Middle frontal gyrus (tissue), 1 donor: ENCODE data around the gene ITSN1.
"Not testable (repeated sequence)": the region's sequence is repeated elsewhere in the genome, so short reads cannot be mapped to it uniquely, and the experiment has no call there.

Experiments
- DNase-seq: peaks from one replicate; pipeline ENCODE4 v3.0.0-alpha.2; 2015; ENCODE audit warnings: low spot score; ENCODE audit errors: extremely low spot score

The ITSN1 gene

GRCh38 chr21:33859373-33860102 lies 217.2 kb downstream of the ITSN1 start:
- DNase-seq = no peak

GRCh38 chr21:33860332-33860879 lies 218.1 kb downstream of the ITSN1 start:
- DNase-seq = no peak

DNA sequence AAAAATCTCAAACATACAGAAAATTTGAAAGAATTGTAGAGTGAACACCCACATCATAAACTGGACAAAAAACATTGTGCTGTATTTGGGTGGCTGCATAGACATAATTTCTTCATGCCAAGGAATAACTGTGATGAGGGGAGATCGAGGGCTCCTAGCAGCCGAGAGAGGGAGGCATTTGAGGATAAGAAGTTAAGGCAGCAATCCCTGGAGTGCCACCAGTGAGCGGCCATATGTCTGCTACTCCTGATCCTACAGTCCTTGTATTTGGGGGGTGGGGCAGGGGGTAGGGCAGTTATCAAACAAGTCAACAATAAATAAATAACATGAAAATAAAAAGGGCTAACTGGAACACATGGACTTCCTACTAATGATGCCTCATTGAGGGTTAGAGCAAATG lies 218.8 kb downstream of the ITSN1 start:
- DNase-seq = no peak

DNA sequence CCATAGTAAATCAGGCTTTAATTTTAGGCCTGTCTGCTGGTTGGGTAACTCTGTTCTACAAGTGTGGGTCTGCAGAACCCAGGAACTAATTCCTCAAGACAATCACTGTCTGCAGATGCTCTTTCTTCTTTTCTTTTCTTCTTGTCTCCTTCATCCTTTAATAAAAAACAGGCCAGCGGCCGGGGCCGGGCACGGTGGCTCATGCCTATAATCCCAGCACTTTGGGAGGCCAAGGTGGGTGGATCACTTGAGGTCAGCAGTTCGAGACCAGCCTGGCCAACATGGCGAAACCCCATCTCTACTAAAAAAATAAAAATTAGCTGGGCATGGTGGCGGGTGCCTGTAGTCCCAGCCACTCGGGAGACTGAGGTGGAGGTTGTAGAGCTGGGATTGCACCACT lies 220.9 kb downstream of the ITSN1 start:
- DNase-seq = not testable (repeated sequence)

- DNase-seq = no peak
Observed at GRCh38 chr21:33864150-33864549, 221.8 kb downstream of the ITSN1 start.

- no peak for DNase-seq
Observed at GRCh38 chr21:33865176-33865575, 222.9 kb downstream of the ITSN1 start.

DNA sequence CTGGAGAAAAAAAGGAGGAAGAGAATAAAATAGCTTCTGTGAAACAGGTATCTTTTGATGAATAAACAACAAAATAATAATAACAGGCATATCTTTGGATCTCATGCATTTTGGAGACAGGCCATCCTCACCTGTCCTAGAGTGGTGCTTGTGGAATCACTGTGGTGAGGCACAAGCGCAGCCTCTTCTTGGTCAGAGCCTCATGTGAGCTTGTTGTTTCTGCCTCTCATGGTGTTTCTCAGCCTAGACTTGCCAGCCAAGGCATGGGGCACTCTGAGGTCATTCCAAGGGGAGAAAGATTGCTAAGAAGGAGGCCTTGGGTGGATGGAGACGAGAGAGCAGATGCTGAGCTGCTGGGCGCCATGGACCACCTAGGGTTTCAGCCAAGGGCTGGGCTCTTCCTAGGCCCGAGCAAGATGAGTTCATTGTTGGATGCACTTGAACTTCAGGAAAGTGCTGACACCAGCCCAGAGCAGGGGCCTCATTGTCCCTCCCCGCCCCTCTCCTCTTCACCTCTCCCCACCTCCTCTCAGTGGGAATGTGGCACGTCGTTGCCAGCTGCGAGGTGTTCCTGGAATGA lies 223.8 kb downstream of the ITSN1 start:
- no peak for DNase-seq

DNA sequence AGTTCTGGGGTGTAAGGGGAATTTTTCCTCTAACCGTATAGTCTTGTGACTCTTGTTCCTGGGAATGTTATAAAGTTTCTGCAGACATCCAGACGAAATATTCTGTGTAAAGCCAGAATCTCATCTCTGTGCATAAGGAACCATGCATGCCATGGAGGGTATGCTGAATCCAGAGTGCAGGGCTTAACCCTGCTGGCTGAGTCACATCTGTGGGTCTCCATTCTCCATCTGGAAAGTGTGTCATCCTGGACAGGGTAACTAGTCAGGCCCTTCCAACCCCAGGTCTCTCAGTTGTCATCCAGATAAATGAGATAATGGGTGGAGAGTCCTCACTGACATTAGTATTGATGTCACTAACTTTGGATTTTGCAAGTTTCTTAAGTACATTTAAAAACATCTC lies 224.5 kb downstream of the ITSN1 start:
- DNase-seq = no peak

GRCh38 chr21:33867868-33868267 lies 225.6 kb downstream of the ITSN1 start:
- not testable (repeated sequence) for DNase-seq

GRCh38 chr21:33869873-33870272 lies 227.6 kb downstream of the ITSN1 start:
- DNase-seq = no peak

DNA sequence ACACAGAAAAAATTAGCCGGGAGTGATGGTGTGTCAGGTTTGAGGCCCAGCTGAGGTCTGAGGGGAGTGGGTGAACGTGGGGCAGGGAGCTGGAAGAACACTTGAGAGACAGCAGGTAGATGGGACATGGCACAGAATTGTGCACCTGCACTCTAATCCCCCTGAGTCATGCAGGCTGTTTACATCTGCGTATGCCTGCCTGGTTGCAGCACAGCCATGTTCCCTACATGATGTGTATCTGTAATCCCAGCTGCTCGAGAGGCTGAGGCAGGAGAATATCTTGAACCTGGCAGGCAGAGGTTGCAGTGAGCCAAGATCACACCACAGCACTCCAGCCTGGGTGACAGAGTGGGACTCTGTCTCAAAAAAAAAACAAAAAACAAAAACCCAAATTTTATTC lies 228.5 kb downstream of the ITSN1 start:
- DNase-seq = no peak

DNA sequence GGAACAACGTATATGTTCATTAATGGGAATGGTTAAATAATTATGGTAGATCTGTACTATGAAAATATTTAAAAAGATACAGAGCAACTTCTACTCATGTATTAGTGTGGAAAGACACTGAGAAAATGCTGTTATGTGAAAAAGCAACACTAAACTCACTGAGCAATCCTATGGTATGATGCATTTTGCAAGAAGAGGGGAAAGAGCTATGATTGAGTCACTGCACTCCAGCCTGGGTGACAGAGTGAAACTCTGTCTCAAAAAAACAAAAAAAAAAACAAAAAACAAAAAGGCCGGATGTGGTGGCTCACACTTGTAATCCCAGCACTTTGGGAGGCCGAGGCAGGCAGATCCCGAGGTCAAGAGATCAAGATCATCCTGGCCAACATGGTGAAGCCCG lies 228.9 kb downstream of the ITSN1 start:
- DNase-seq = no peak

DNA sequence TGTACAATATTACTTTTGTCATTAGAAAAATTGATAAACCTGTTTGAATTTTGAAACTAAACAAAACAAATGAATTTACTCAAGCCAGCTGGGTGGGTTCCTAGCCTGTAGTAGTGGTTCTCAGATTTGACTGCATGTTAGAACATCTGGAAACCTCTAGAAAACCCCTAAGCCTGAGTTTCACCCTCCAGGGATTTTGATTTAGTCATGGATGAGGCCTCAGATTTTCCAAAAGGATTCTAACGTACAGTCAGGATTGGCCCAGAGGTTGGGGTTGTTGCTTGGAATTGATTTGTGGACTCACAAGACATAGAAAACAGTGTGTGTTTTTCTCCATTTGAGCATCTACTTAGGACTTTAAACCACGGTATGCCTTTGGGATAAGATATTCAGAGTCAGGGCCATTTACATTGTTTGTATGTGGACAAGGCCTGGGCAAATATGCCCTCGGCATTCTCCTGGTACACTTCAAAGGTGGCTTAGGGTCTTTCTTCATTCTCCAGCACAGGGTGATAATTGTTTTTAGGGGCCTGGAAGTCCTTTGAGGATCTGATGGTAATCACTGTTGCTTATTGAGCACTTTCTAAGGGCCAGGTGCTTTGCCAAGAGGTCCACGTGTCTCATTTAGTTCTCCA lies 230.7 kb downstream of the ITSN1 start:
- no peak for DNase-seq

- no peak for DNase-seq
Observed at GRCh38 chr21:33874161-33874560, 231.9 kb downstream of the ITSN1 start.

- DNase-seq = no peak
Observed at GRCh38 chr21:33875026-33875695, 232.9 kb downstream of the ITSN1 start.

GRCh38 chr21:33878824-33879223 lies 236.5 kb downstream of the ITSN1 start:
- DNase-seq = no peak

GRCh38 chr21:33880626-33881025 lies 238.3 kb downstream of the ITSN1 start:
- DNase-seq = no peak

DNA sequence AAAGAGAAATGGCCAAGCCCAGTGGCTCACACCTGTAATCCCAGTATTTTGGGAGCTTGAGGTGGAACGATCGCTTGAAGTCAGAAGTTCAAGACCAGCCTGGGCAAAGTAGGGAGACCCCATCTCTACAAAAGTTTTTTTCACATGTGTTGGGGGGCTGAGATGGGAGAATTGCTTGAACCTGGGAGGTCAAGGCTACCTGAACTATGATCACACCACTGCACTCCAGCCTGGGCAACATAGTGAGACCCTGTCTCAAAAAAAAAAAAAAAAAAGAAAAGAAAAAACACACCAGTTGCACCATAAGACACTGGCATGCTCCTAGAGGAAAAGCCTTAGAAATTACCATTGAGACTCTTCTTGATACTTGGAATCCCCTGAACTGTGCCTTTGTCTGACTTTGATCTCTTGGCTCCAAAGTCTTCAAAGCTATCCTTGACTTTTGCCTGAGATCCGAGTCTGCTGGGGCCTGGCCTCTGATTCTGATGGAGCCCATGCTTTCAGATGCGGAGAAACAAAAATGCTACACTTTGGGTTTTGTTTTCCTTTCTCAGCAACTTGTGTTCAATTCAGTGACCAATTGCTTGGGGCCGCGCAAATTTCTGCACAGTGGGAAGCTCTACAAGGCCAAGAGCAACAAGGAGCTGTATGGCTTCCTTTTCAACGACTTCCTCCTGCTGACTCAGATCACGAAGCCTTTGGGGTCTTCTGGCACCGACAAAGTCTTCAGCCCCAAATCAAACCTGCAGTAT lies 239.6 kb downstream of the ITSN1 start:
- no peak for DNase-seq

DNA sequence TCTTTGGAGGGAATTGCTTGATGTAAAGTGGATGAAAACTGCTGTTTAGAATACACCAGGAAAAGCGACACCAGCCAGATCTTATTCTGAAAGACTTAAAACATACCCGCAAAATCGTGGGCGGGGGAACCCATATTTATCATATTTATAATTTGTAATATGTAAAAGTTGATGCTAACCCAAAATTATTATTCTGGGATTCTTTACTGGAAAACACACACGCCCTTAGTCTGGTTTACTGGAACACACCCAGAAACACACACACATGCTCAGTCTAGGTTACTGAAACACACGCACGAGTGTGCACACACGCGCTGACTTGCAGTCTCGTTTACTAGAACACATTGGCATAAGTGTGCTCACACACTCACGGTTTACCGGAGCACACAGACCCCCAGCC lies 240.8 kb downstream of the ITSN1 start:
- no peak for DNase-seq

DNA sequence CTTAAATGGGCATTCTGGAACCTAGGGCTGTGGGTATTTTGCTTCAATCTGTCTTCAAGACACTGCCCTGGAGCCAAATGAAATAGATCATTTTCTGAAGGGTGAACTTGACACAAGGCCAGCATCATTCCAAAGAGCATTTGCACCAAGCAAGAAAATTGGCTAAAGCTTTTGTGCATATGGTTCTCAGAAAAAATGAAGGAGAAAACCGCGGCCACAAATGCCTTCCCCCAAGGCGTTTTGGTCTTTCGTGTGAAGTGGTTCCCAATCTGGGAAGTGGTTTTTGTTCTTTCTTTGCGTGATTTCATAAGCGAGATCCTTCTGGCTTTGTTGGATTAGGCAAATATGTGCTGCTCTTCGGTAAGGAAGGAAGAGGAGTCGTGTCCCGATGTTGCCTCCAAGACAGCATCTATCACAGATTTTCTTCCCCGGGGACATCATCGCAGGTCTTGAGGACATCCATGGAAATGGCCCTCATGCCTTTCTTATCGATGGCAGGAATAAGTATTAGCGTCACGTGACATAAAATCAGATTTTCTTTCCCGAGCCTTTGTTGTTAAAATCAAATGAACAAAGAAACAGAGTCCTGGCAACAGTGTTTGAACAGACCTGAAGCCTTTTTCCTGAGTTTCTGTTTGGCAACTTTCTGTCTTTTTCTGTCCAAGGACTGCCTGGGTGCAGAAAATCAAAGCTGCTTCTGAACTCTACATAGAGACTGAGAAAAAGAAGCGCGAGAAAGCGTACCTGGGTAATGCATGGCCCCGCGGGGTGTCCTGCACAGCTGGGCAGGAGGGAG lies 242.3 kb downstream of the ITSN1 start:
- DNase-seq = no peak

- no peak for DNase-seq
Observed at GRCh38 chr21:33885172-33885514, 242.8 kb downstream of the ITSN1 start.
